Activated CD4-positive, alpha-beta memory T cell treated with anti-CD3 and anti-CD28 coated beads for 36 hours (primary cell): ENCODE results near the gene SCAMP3. TPM values are rescaled to one million over a fixed set of nuclear protein-coding genes. Genes with fewer than 3 reads are reported as not detected.

Experiments used
- CTCF ChIA-PET: fragments of 350-600 bp; sonication (Branson Sonifier 250); formaldehyde crosslinking; loops from one replicate; lab custom pipeline; 2021; ENCODE audit warnings: antibody characterized with exemption, inconsistent platforms; lab: Charles Lee
- POLR2A ChIA-PET: fragments of 350-600 bp; sonication (Branson Sonifier 250); formaldehyde crosslinking; loops from one replicate; lab custom pipeline; 2021; ENCODE audit warnings: antibody characterized with exemption; lab: Charles Lee
- DNase-seq: peaks from one replicate; pipeline ENCODE4 v3.0.0-alpha.2; 2020
- H3K27ac Mint-ChIP-seq: one replicate; pipeline ENCODE4 v1.8.0; 2021; ENCODE audit warnings: mixed read lengths
- H3K27me3 Mint-ChIP-seq: one replicate; pipeline ENCODE4 v1.8.0; 2021; ENCODE audit warnings: mixed read lengths
- H3K36me3 Mint-ChIP-seq: one replicate; pipeline ENCODE4 v1.8.0; 2021; ENCODE audit warnings: mixed read lengths
- H3K4me1 Mint-ChIP-seq: one replicate; pipeline ENCODE4 v1.8.0; 2021; ENCODE audit warnings: low read depth, mixed read lengths
- H3K4me3 Mint-ChIP-seq: one replicate; pipeline ENCODE4 v1.8.0; 2021; ENCODE audit warnings: mild to moderate bottlenecking, mixed read lengths
- H3K9me3 Mint-ChIP-seq: one replicate; pipeline ENCODE4 v1.8.0; 2021; ENCODE audit warnings: mixed read lengths
- intact Hi-C: fragments of 100-400 bp; cut with micrococcal nuclease; formaldehyde crosslinking; loops from one replicate; pipeline ENCODE4 v1.15.1; 2023
- total RNA-seq, 2 experiments: library from RNA; stranded (reverse); gene quantifications; one replicate each; pipeline ENCODE4 v1.2.3, GENCODE V29; 2021

Gene SCAMP3
- total RNA-seq, 2 experiments from 2014 or later, result 89.6 to 91.7 TPM

- H3K36me3 Mint-ChIP-seq, result no peaks in the 10 kb centered on the region
- CTCF ChIA-PET, result interaction anchor here (1.5 to 6.6 kb wide), 6 partner anchors 14 to 123 kb away, joined by 4 to 82 read pairs (median 60); partner anchors contain the start of genes KRTCAP2 and TRIM46
- peak; percentile 92 for DNase-seq
- intact Hi-C loops, result loop anchor here (1.0 to 5.0 kb wide), 3 partner anchors 14 to 36 kb away; partner anchors contain the start of genes KRTCAP2 and TRIM46
- POLR2A ChIA-PET, result interaction anchor here (1.1 to 3.6 kb wide), 7 partner anchors 14 to 115 kb away, joined by 3 to 58 read pairs (median 5); partner anchors contain the start of gene KRTCAP2
- H3K9me3 Mint-ChIP-seq, result no peaks in the 10 kb centered on the region
- peak within 1 kb of the TSS; percentile 89 for H3K27ac Mint-ChIP-seq
- peaks cover 29% of the 10 kb centered on the region for H3K4me1 Mint-ChIP-seq
- H3K27me3 Mint-ChIP-seq, result no peaks in the 10 kb centered on the region
- peak within 1 kb of the TSS; percentile 83 for H3K4me3 Mint-ChIP-seq
These were observed 53.4 kb downstream of the SCAMP3 start, which contains the start of gene MTX1 for GRCh38 chr1:155208541-155209311. Gene MTX1 (plus strand): TSS chr1:155208695. CDS start chr1:155208805, 110 bp downstream.

DNA sequence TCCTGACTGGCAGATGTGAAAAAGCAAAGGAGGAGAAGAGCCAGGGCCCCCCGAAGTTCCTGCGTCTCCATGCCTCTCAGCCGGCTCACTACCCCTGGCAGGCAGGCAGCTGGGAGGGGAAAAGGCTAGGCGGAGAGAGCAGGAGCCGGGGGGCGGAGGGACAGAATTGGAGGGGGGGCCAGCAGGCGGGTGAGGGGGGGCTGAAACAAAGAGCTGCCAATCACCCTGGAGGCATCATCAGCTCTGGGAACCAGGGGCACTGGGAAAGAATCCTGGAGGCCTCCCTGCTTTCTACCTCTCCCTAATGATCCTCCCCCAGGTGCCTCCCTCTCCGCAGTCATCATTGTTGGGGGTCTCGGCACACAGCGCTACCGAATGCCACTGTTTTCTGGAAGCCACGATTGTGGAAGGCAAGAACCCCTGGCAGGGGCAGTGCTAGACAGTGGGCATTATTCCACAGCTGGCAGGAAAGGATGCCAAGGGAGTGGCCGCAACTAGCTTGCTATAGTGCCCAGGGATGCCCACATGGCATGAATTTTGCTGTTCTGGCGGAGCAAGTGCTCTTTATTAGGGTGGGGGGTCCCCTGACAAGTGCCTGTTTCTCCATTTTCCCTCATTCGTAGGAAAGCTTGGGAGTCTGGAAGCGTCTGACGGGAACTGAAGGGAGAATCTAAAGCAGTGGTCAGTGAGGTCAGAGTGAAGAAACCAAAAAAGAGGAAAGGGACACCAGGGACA, 54.2 kb downstream of the SCAMP3 start, which contains the start of gene THBS3:
THBS3 (minus strand) TSS at position 92 of the 735 bp plus-strand sequence; CDS start at position 71, 21 bp downstream.
- H3K36me3 Mint-ChIP-seq, result no peaks in the 10 kb centered on the region
- POLR2A ChIA-PET, result interaction anchor here (0.8 to 3.6 kb wide), 5 partner anchors 14 to 52 kb away, joined by 5 to 58 read pairs (median 9); partner anchors contain the start of genes KRTCAP2 and TRIM46
- no peak for DNase-seq
- no peaks in the 10 kb centered on the region for H3K9me3 Mint-ChIP-seq
- H3K27ac Mint-ChIP-seq, result peak within 1 kb of the TSS; percentile 89
- no peaks in the 10 kb centered on the region for H3K27me3 Mint-ChIP-seq
- CTCF ChIA-PET, result interaction anchor here (0.5 to 6.6 kb wide), 8 partner anchors 13 to 123 kb away, joined by 3 to 82 read pairs (median 38); partner anchors contain the start of genes KRTCAP2 and TRIM46
- peak within 1 kb of the TSS; percentile 83 for H3K4me3 Mint-ChIP-seq
- peaks cover 29% of the 10 kb centered on the region for H3K4me1 Mint-ChIP-seq
- intact Hi-C loops, result loop anchor here (1.0 to 5.0 kb wide), 3 partner anchors 13 to 36 kb away; partner anchors contain the start of genes KRTCAP2 and TRIM46

GRCh38 chr1:155206891-155207805, 55.0 kb downstream of the SCAMP3 start:
- Mint-ChIP-seq H3K4me3 (peak overlapping the region; percentile 40), H3K4me1 (peaks cover 29% of the 10 kb centered on the region), H3K9me3 (no peaks in the 10 kb centered on the region), H3K27ac (peak overlapping the region; percentile 67), H3K36me3 (no peaks in the 10 kb centered on the region), H3K27me3 (no peaks in the 10 kb centered on the region)
- ChIA-PET CTCF (interaction anchor here (0.6 to 6.6 kb wide), 15 partner anchors 12 to 385 kb away, joined by 3 to 82 read pairs (median 7); partner anchors contain the start of genes KRTCAP2, RUSC1, SCAMP3 and TRIM46), POLR2A (interaction anchor here (0.7 to 3.6 kb wide), 6 partner anchors 13 to 53 kb away, joined by 3 to 58 read pairs (median 8); partner anchors contain the start of genes KRTCAP2 and TRIM46)
- intact Hi-C loops, result loop anchor here (1.0 to 5.0 kb wide), 2 partner anchors 19 to 35 kb away; partner anchors contain the start of genes KRTCAP2 and TRIM46
- peak; percentile 93 for DNase-seq

Other genes starting within 250 kb of the SCAMP3 start
- gene DCST2, start 228.6 kb downstream of the SCAMP3 start, total RNA-seq, result 1 to 10 TPM; 1.1 to 1.3 TPM
- under 1 TPM in 1 of 2 experiments, not detected in 1; 0.14 TPM for gene DCST1, start 228.5 kb downstream of the SCAMP3 start, total RNA-seq
- 10 to 100 TPM; 54.3 to 60.5 TPM for gene ADAM15, start 211.0 kb downstream of the SCAMP3 start, total RNA-seq
- 1 to 10 TPM; 5.0 to 6.1 TPM for gene EFNA4, start 198.6 kb downstream of the SCAMP3 start, total RNA-seq
- 1 to 10 TPM; 2.4 to 2.6 TPM for gene EFNA3, start 183.5 kb downstream of the SCAMP3 start, total RNA-seq
- under 1 TPM in 1 of 2 experiments, not detected in 1; 0.24 TPM for gene EFNA1, start 134.5 kb downstream of the SCAMP3 start, total RNA-seq
- 10 to 100 TPM; 60.1 TPM for gene SLC50A1, start 126.5 kb downstream of the SCAMP3 start, total RNA-seq
- gene DPM3, start 121.8 kb downstream of the SCAMP3 start, total RNA-seq, result 10 to 100 TPM; 34.1 to 37.7 TPM
- gene KRTCAP2, start 89.1 kb downstream of the SCAMP3 start, total RNA-seq, result 100 to 1,000 TPM; 138 to 146 TPM
- gene TRIM46, start 88.5 kb downstream of the SCAMP3 start, total RNA-seq, result 1 to 10 TPM; 6.3 to 7.1 TPM
- gene THBS3, start 54.5 kb downstream of the SCAMP3 start, total RNA-seq, result 10 to 100 TPM; 15.6 to 17.3 TPM
- 10 to 100 TPM; 45.2 to 47.9 TPM for gene MTX1, start 53.7 kb downstream of the SCAMP3 start, total RNA-seq
- gene ENTREP3, start 6.9 kb downstream of the SCAMP3 start, total RNA-seq, result 10 to 100 TPM; 32.9 to 34.1 TPM
- 10 to 100 TPM; 62.0 to 68.1 TPM for gene CLK2, start 11.1 kb upstream of the SCAMP3 start, total RNA-seq
- 1 to 10 TPM; 1.9 to 2.4 TPM for gene HCN3, start 15.1 kb upstream of the SCAMP3 start, total RNA-seq
- not detected for gene PKLR, start 39.1 kb upstream of the SCAMP3 start, total RNA-seq
- gene FDPS, start 46.5 kb upstream of the SCAMP3 start, total RNA-seq, result 100 to 1,000 TPM; 378 to 395 TPM
- 10 to 100 TPM; 23.2 to 25.4 TPM for gene RUSC1, start 58.5 kb upstream of the SCAMP3 start, total RNA-seq